K562 (cell line): ENCODE measurements around the gene SEZ6L. TPM values are rescaled to one million over a fixed set of nuclear protein-coding genes. Genes with fewer than 3 reads are reported as not detected.

ENCODE experiments used
- ATAC-seq: fragments of 200-7000 bp; cut with Tn5 transposase; 3 replicates; pipeline ENCODE4 v1.9.1; 2020; ENCODE audit warnings: moderate library complexity
- BruUV-seq: library from RNA; stranded (reverse); fragments of 400-500 nt; replicated peaks from 2 replicates; lab custom pipeline; 2021; lab: Mats Ljungman, UMichigan
- CTCF ChIA-PET: fragments of 300-600 bp; formaldehyde crosslinking; extraction: SDS; loops from one replicate; lab custom pipeline; 2021; ENCODE audit warnings: low intra/inter-chr PET ratio; lab: Yijun Ruan, JAX
- POLR2A ChIA-PET: fragments of 300-600, 350-650 bp; sonication (Branson Sonifier 250); formaldehyde crosslinking; extraction: SDS; loops from one replicate; lab custom pipeline; 2021; ENCODE audit warnings: antibody characterized with exemption, inconsistent platforms; lab: Yijun Ruan, JAX
- DNase-seq, 4 experiments: peaks; one replicate each; pipeline versions ENCODE4 v3.0.0 to v3.0.0-alpha.2; 2011 to 2018; ENCODE audit warnings: low spot score in 3 of 4, mixed read lengths in 3 of 4; ENCODE audit errors: extremely low read depth in 1 of 4
- FAIRE-seq: peaks from 2 replicates; lab custom pipeline; 2011; peaks lifted over from hg19 to GRCh38; lab: Jason Lieb, UNC
- H2AFZ ChIP-seq: 2 replicates; pipeline ENCODE4 v1.6.0; 2011; ENCODE audit warnings: low read depth, low read length, control low read depth, inconsistent platforms
- H3K27ac ChIP-seq: fragments of 200-600 bp; 3 replicates; pipeline ENCODE4 v1.8.0; 2011; ENCODE audit warnings: low read depth, mild to moderate bottlenecking, control low read depth, inconsistent platforms, low read length, moderate library complexity, mixed read lengths; ENCODE audit errors: extremely low read depth
- H3K27me3 ChIP-seq, 2 experiments: fragments of 300-600 bp in 1 of 2; 2 replicates in 1 of 2; 3 replicates in 1 of 2; pipeline versions ENCODE4 v1.6.0 to v1.8.0; 2011; ENCODE audit warnings: inconsistent platforms in 2 of 2, low read length in 2 of 2, mild to moderate bottlenecking in 1 of 2, mixed read lengths in 1 of 2, moderate library complexity in 1 of 2; ENCODE audit not compliant: control insufficient read depth in 2 of 2, insufficient read depth in 2 of 2
- H3K36me3 ChIP-seq: fragments of 300-600 bp; 3 replicates; pipeline ENCODE4 v1.8.0; 2011; ENCODE audit warnings: mild to moderate bottlenecking, low read length, inconsistent platforms; ENCODE audit not compliant: control insufficient read depth, insufficient read depth
- H3K4me1 ChIP-seq, 2 experiments: fragments of 200-600 bp in 1 of 2; replicated peaks in 1 of 2; 2 replicates in 1 of 2; 3 replicates in 1 of 2; pipeline versions ENCODE4 v1.5.1 to v1.8.0; 2011; ENCODE audit warnings: inconsistent platforms in 2 of 2, low read length in 2 of 2, mild to moderate bottlenecking in 1 of 2, mixed read lengths in 1 of 2, moderate library complexity in 1 of 2; ENCODE audit not compliant: control insufficient read depth in 2 of 2, insufficient read depth in 2 of 2
- H3K4me2 ChIP-seq: 2 replicates; pipeline ENCODE4 v1.6.1; 2011; ENCODE audit warnings: low read length, control low read depth, inconsistent platforms, mixed read lengths; ENCODE audit not compliant: insufficient read depth
- H3K4me3 ChIP-seq: fragments of 200-600 bp; sonication (generic), shearing (Covaris generic); 2 replicates; pipeline ENCODE4 v1.5.1; 2016; ENCODE audit warnings: control low read depth, inconsistent platforms
- H3K79me2 ChIP-seq: fragments of 200-600 bp; 3 replicates; pipeline ENCODE4 v1.8.0; 2011; ENCODE audit warnings: low read length, inconsistent platforms; ENCODE audit not compliant: control insufficient read depth, insufficient read depth
- H3K9ac ChIP-seq, 2 experiments: 2 replicates each; pipeline versions ENCODE4 v1.6.0 to v1.6.1; 2011; ENCODE audit warnings: low read depth in 2 of 2, low read length in 2 of 2, control low read depth in 1 of 2, inconsistent platforms in 1 of 2, mild to moderate bottlenecking in 1 of 2, mixed read lengths in 1 of 2; ENCODE audit not compliant: insufficient read depth in 1 of 2
- H3K9me1 ChIP-seq: one replicate; pipeline ENCODE4 v1.6.0; 2011; ENCODE audit warnings: inconsistent platforms, mild to moderate bottlenecking, low read length, moderate library complexity; ENCODE audit not compliant: control insufficient read depth, insufficient read depth
- H3K9me3 ChIP-seq: replicated peaks from 2 replicates; pipeline ENCODE4 v1.5.1; 2011; ENCODE audit warnings: low read depth, low read length, inconsistent platforms; ENCODE audit not compliant: control insufficient read depth, insufficient read depth
- H4K20me1 ChIP-seq: replicated peaks from 2 replicates; pipeline ENCODE4 v1.6.1; 2011; ENCODE audit warnings: low read length, inconsistent platforms, mixed read lengths; ENCODE audit not compliant: control insufficient read depth, insufficient read depth
- ADNP ChIP-seq: fragments of 200-800 bp; sonication (Bioruptor generic); IDR thresholded peaks from 2 replicates; pipeline ENCODE4 v1.6.1; 2016; ENCODE audit warnings: missing genetic modification characterization, missing compliant biosample characterization
- BHLHE40 ChIP-seq: IDR thresholded peaks from 2 replicates; pipeline ENCODE4 v1.6.1; 2011; ENCODE audit warnings: low read length, improper control_type of control experiment
- CHD1 ChIP-seq: fragments of 200-600 bp; sonication (generic); IDR thresholded peaks from one replicate; pipeline ENCODE4 v1.6.1; 2012; ENCODE audit warnings: mild to moderate bottlenecking, moderate library complexity, low read length, inconsistent platforms
- PATZ1 ChIP-seq: fragments of 250-450 bp; sonication (Bioruptor Pico); IDR thresholded peaks from 2 replicates; pipeline ENCODE4 v1.5.0; 2020; ENCODE audit warnings: mild to moderate bottlenecking, borderline replicate concordance
- SREBF2 ChIP-seq: sonication (generic); formaldehyde crosslinking; IDR thresholded peaks from 2 replicates; pipeline ENCODE4 v1.4.0; 2020; ENCODE audit warnings: mild to moderate bottlenecking, missing genetic modification reagents
- ZBTB34 ChIP-seq: fragments of 250-450 bp; sonication (Bioruptor Pico); IDR thresholded peaks from 2 replicates; pipeline ENCODE4 v1.8.0; 2021; ENCODE audit warnings: mild to moderate bottlenecking, moderate library complexity
- ZFPM2 ChIP-seq: fragments of 250-450 bp; sonication (Bioruptor Pico); IDR thresholded peaks from 2 replicates; pipeline ENCODE4 v1.5.1; 2022; ENCODE audit warnings: mild to moderate bottlenecking
- ZNF561 ChIP-seq: fragments of 450-650 bp; formaldehyde crosslinking; conservative IDR thresholded peaks from 2 replicates; pipeline ENCODE4 v1.4.0; 2020; ENCODE audit warnings: mild to moderate bottlenecking, moderate library complexity
- ZNF609 ChIP-seq: sonication (generic); formaldehyde crosslinking; IDR thresholded peaks from 2 replicates; pipeline ENCODE4 v1.8.1; 2023; ENCODE audit warnings: missing genetic modification reagents, mild to moderate bottlenecking, borderline replicate concordance
- WGBS: fragments of 100-300 bp; shearing (Covaris generic); methylation state at CpG from one replicate; pipeline ENCODE4 v1.1.6; 2016; ENCODE audit warnings: low coverage, mixed read lengths; ENCODE audit not compliant: insufficient coverage; ENCODE audit errors: missing lambda C conversion rate; 5-methylcytosine and 5-hydroxymethylcytosine counted together
- in situ Hi-C: fragments of 300-500 bp; cut with MboI; formaldehyde crosslinking; loops from 4 replicates; pipeline ENCODE4 v1.15.0; 2018; ENCODE audit warnings: inconsistent platforms, mixed read lengths
- intact Hi-C: fragments of 100-400 bp; cut with micrococcal nuclease; formaldehyde crosslinking; loops from 2 replicates; pipeline ENCODE4 v1.14.2; 2022
- polyA plus RNA-seq, 8 experiments: library from polyadenylated mRNA; depleted of rRNA in 4 of 8; stranded (reverse) in 5 of 8; unstranded in 3 of 8; fragments of >200 nt; fragmentation: Nextera tagmentation in 2 of 8; fragmentation: Illumina TruSeq in 1 of 8; extraction: Ambion mirVana in 2 of 8; extraction: Trizol in 1 of 8; gene quantifications; 2 replicates each; pipeline versions ENCODE4 v1.2.1 to v1.2.3, GENCODE V29; 2011 to 2014; ENCODE audit warnings: inconsistent platforms in 1 of 8, missing spikeins in 1 of 8
- total RNA-seq, 7 experiments: library from RNA; depleted of rRNA in 6 of 7; stranded (reverse); fragments of >200 nt in 6 of 7; fragmentation: Illumina TruSeq in 2 of 7; extraction: Trizol in 2 of 7; gene quantifications; 2 replicates each; pipeline versions ENCODE4 v1.2.1 to v1.2.3, GENCODE V29; 2011 to 2021; ENCODE audit warnings: low replicate concordance in 1 of 7

SEZ6L gene
- total and polyA plus RNA-seq, 9 of the 15 experiments (the other 6 are each of a cell fraction or from before 2014, with no cell fraction given), result not detected

DNA sequence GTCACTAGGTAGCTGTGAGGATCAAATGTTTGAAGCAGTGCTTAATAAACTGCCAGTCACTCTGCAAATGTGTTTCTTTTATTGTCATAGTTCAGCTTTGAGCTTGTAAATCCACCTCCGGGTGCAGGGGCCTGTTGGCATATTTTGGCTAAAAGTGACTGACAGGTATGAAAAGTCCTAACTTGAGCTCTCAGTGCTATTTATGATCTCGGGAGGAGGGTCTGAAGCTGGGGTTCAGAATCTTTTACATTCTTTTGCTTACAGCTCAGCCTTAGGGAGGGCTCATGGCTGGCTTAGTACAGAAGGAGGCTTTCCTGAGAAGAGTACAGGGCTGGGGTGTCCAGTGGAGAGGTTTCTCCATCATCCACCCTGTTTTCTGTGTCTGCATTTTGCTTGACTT is 261.3 kb downstream of the SEZ6L start:
- Histone ChIP-seq H3K4me1 (peaks cover 0 to 27% of the 10 kb centered on the region in 2 experiments; a peak in 2 of 5 replicates), H3K36me3 (no peaks in the 10 kb centered on the region), H3K4me2 (no peak overlapping the region), H3K27ac (no peak overlapping the region), H3K9me1 (no peaks in the 10 kb centered on the region), H3K4me3 (no peak overlapping the region), H3K79me2 (no peaks in the 10 kb centered on the region), H3K27me3 (peaks cover 2 to 6% of the 10 kb centered on the region in 2 experiments; a peak in 3 of 5 replicates), H2AFZ (no peak overlapping the region), H3K9me3 (no peaks in the 10 kb centered on the region), H3K9ac (no peak overlapping the region), H4K20me1 (no peaks in the 10 kb centered on the region)
- TF ChIP-seq ZNF561 (CRISPR knock-in tag), result no peak
- no peak for TF ChIP-seq CHD1
- TF ChIP-seq ZNF609 (CRISPR knock-in tag), result no peak
- TF ChIP-seq ZFPM2 (CRISPR knock-in tag), result no peak
- TF ChIP-seq BHLHE40, result no peak
- TF ChIP-seq ADNP, result no peak
- TF ChIP-seq ZBTB34 (CRISPR knock-in tag), result no peak
- TF ChIP-seq SREBF2 (CRISPR knock-in tag), result no peak
- TF ChIP-seq PATZ1, result no peak
- no peak for DNase-seq
- FAIRE-seq, result no peak
- intact Hi-C loops, result no loop called here
- whole genome bisulfite sequencing, result 36% methylated on average over 2 of the region's 2 CpGs
- CTCF ChIA-PET, result no interaction called here
- POLR2A ChIA-PET, result interaction anchor here (1.0 to 1.2 kb wide), 4 partner anchors 9 to 30 kb away, joined by 3 to 5 read pairs (median 4); no protein-coding TSS in a partner anchor
- ATAC-seq, result no peak
- BruUV-seq, result no TSS peak
- in situ Hi-C loops, result no loop called here
